Natural killer cell (primary cell): ENCODE data around the gene IFRD2. TPM values are rescaled to one million over a fixed set of nuclear protein-coding genes. Genes with fewer than 3 reads are reported as not detected.

Source experiments
- ATAC-seq, 3 donors: fragments of 150-1000 bp in 2 of 3; fragments of 200-7000 bp in 1 of 3; cut with Tn5 transposase; 1 replicate in 1 of 3; 2 replicates in 2 of 3; pipeline ENCODE4 v1.10.0; 2021; ENCODE audit warnings: mild to moderate bottlenecking in 2 of 3, moderate library complexity in 2 of 3
- DNase-seq, 2 donors: peaks; one replicate each; pipeline versions ENCODE4 v3.0.0 to v3.0.0-alpha.2; 2013 to 2021; ENCODE audit warnings: mixed read lengths in 1 of 2
- H3K27ac ChIP-seq: one replicate; pipeline ENCODE4 v1.5.1; 2013; ENCODE audit warnings: mild to moderate bottlenecking, low read length
- H3K27me3 ChIP-seq: one replicate; pipeline ENCODE4 v1.6.1; 2013; ENCODE audit warnings: low read length; ENCODE audit not compliant: control insufficient read depth, insufficient read depth
- H3K36me3 ChIP-seq: one replicate; pipeline ENCODE4 v1.6.1; 2013; ENCODE audit warnings: low read length; ENCODE audit not compliant: control insufficient read depth, insufficient read depth
- H3K4me1 ChIP-seq: one replicate; pipeline ENCODE4 v1.6.1; 2013; ENCODE audit warnings: low read length; ENCODE audit not compliant: control insufficient read depth, insufficient read depth
- H3K4me3 ChIP-seq: one replicate; pipeline ENCODE4 v1.5.1; 2013; ENCODE audit warnings: low read length
- H3K9me3 ChIP-seq: one replicate; pipeline ENCODE4 v1.6.1; 2013; ENCODE audit warnings: low read length; ENCODE audit not compliant: control insufficient read depth, insufficient read depth
- H3K27ac Mint-ChIP-seq, 2 donors: one replicate each; pipeline ENCODE4 v1.8.0; 2022; ENCODE audit warnings: mild to moderate bottlenecking in 2 of 2, mixed read lengths in 2 of 2, moderate library complexity in 1 of 2
- H3K27me3 Mint-ChIP-seq, 2 donors: one replicate each; pipeline ENCODE4 v1.8.0; 2022; ENCODE audit warnings: low read depth in 2 of 2, mixed read lengths in 2 of 2
- H3K36me3 Mint-ChIP-seq: one replicate; pipeline ENCODE4 v1.8.0; 2022; ENCODE audit warnings: mixed read lengths
- H3K4me1 Mint-ChIP-seq, 2 donors: one replicate each; pipeline ENCODE4 v1.8.0; 2022; ENCODE audit warnings: mixed read lengths in 2 of 2
- H3K4me3 Mint-ChIP-seq: one replicate; pipeline ENCODE4 v1.8.0; 2022; ENCODE audit warnings: mild to moderate bottlenecking, moderate library complexity, mixed read lengths
- H3K9me3 Mint-ChIP-seq, 2 donors: one replicate each; pipeline ENCODE4 v1.8.0; 2022; ENCODE audit warnings: mixed read lengths in 2 of 2
- WGBS: methylation state at CpG from one replicate; pipeline ENCODE4 v1.1.7; 2013; ENCODE audit warnings: missing lambda C conversion rate; ENCODE audit not compliant: insufficient coverage; 5-methylcytosine and 5-hydroxymethylcytosine counted together
- intact Hi-C: fragments of 100-400 bp; cut with micrococcal nuclease; formaldehyde crosslinking; loops from one replicate; pipeline ENCODE4 v1.14.2; 2022
- total RNA-seq, 4 donors: library from RNA; stranded (reverse); fragments of 120-200 nt in 1 of 4; gene quantifications; one replicate each; pipeline versions ENCODE4 v1.2.3 to v1.2.4, GENCODE V29; 2013 to 2022
- TF ChIP-seq, protein P1 (sequence below): fragments of 200-600 bp; IDR thresholded peaks from one replicate; pipeline ENCODE4 v1.8.0; 2022; ENCODE audit warnings: antibody characterized with exemption

IFRD2 gene
- total RNA-seq, 3 donors from 2014 or later (not counting 1 experiment from before 2014, with no cell fraction given) = 27.8 to 39.1 (median 32.1) TPM

DNA sequence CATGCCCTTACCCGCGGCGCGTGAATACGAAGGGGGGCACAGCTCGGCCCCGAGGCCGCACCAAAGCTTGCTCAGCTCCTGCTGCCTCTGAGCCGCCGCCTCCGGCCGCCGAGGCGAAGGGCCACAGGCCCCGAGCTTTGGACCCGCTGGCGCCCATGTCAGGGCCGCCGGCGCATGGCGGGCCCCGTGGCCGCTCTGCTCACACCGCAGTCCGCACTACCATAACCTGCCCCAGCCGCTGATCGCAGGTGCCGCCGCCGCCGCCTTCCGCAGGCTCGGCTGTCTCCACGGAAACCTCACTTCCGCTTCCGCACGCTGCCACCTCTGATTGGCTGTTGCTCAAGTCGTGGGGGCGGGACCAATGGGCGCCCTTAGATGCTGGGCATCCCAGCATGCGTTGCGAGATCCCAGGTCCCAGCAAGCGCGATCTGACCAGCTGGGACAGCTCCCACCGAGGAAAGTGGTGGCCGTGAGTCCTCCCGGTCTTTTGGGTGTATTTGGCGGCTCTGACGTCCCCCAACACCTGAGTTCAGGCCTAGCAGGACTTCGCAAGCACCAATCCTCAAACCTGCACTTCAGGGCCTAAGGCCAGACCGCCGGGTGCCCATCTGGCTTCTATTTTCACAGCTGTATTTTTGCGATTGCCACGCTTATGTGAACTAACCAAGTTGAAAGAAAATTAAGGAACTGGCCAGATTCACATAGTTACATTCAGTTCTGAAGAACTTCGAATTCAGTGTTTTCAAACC is 35.9 kb upstream of the IFRD2 start, which contains the start of gene TUSC2:
Gene TUSC2 (minus strand): TSS at position 281 of the 749 bp plus-strand sequence. CDS start 124 bp downstream, at position 157.
- Histone ChIP-seq H3K36me3 (peaks cover 40% of the 10 kb centered on the region), H3K27ac (peak within 1 kb of the TSS; percentile 71), H3K4me3 (peak within 1 kb of the TSS; percentile 69), H3K27me3 (no peaks in the 10 kb centered on the region), H3K9me3 (no peaks in the 10 kb centered on the region), H3K4me1 (peaks cover 39% of the 10 kb centered on the region)
- WGBS = 3% methylated on average over 55 of the region's 55 CpGs
- Mint-ChIP-seq H3K27ac (peak within 1 kb of the TSS; percentile 85 to 87), H3K27me3 (no peaks in the 10 kb centered on the region), H3K4me1 (peaks cover 10 to 45% of the 10 kb centered on the region in 2 donors), H3K9me3 (no peaks in the 10 kb centered on the region), H3K36me3 (no peaks in the 10 kb centered on the region), H3K4me3 (peak within 1 kb of the TSS; percentile 85)
- TF ChIP-seq, protein P1, sequence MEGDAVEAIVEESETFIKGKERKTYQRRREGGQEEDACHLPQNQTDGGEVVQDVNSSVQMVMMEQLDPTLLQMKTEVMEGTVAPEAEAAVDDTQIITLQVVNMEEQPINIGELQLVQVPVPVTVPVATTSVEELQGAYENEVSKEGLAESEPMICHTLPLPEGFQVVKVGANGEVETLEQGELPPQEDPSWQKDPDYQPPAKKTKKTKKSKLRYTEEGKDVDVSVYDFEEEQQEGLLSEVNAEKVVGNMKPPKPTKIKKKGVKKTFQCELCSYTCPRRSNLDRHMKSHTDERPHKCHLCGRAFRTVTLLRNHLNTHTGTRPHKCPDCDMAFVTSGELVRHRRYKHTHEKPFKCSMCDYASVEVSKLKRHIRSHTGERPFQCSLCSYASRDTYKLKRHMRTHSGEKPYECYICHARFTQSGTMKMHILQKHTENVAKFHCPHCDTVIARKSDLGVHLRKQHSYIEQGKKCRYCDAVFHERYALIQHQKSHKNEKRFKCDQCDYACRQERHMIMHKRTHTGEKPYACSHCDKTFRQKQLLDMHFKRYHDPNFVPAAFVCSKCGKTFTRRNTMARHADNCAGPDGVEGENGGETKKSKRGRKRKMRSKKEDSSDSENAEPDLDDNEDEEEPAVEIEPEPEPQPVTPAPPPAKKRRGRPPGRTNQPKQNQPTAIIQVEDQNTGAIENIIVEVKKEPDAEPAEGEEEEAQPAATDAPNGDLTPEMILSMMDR = no peak
- ATAC-seq (peak; percentile 96 to 97 (median 97)), DNase-seq (peak; percentile 94 to 98)
- intact Hi-C loops = no loop called here

DNA sequence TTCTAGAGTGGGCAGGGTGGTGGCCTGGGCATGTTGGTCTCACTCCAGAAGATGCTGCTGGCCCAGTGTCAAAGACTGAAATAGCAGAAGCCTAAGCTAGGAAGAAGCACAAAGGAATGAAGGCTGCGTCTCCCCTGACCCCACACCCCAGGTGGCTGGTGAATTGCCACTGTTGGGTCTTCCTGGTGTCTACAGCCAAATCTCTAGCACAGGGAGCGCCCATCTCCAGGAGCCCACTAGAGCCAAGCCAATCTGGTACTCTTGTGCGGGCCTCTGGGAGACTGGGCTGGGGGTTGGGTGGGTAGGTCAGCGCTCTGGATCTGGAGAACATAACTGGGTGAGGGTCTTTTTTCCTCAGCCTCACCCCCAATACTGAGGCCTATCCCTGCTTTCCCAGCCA is 34.9 kb upstream of the IFRD2 start:
- peak overlapping the region; percentile 85 to 87 for H3K27ac Mint-ChIP-seq
- H3K36me3 ChIP-seq = peaks cover 37% of the 10 kb centered on the region
- ATAC-seq (no peak), DNase-seq (no peak)
- H3K4me1 Mint-ChIP-seq = peaks cover 10 to 38% of the 10 kb centered on the region in 2 donors
- no peaks in the 10 kb centered on the region for H3K9me3 Mint-ChIP-seq
- H3K4me1 ChIP-seq = peaks cover 38% of the 10 kb centered on the region
- no peaks in the 10 kb centered on the region for H3K27me3 Mint-ChIP-seq
- TF ChIP-seq, protein P1 = no peak
- H3K4me3 Mint-ChIP-seq = peak overlapping the region; percentile 85
- no peak overlapping the region for H3K4me3 ChIP-seq
- intact Hi-C loops = no loop called here
- no peaks in the 10 kb centered on the region for H3K36me3 Mint-ChIP-seq
- 98% methylated on average over 3 of the region's 4 CpGs for WGBS
- H3K27ac ChIP-seq = no peak overlapping the region
- H3K27me3 ChIP-seq = no peaks in the 10 kb centered on the region
- no peaks in the 10 kb centered on the region for H3K9me3 ChIP-seq

DNA sequence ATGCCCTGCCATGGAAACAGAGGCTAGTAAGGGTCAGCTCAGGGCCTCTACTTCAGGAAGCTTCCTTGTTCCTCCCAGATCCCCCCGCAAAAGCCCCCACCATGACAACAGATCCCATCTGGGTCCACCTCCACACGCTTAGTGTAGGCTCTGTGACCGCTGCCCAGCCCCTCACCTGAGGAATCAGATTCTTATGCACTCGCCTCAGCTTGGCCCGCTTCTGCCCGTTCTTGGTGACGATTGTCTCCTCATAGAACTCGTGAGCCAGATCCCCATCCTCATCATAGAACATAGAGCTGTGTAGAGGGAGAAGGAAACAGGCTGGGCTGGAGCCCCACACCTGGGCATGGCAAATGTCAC is 33.9 kb upstream of the IFRD2 start:
- 86% methylated on average over 8 of the region's 8 CpGs for whole genome bisulfite sequencing
- DNase-seq (no peak), ATAC-seq (no peak)
- H3K36me3 Mint-ChIP-seq = no peaks in the 10 kb centered on the region
- peak overlapping the region; percentile 17 for H3K4me3 Mint-ChIP-seq
- Histone ChIP-seq H3K27ac (no peak overlapping the region), H3K36me3 (peaks cover 28% of the 10 kb centered on the region), H3K27me3 (no peaks in the 10 kb centered on the region), H3K4me3 (no peak overlapping the region), H3K4me1 (peaks cover 38% of the 10 kb centered on the region), H3K9me3 (no peaks in the 10 kb centered on the region)
- no peaks in the 10 kb centered on the region for H3K27me3 Mint-ChIP-seq
- H3K27ac Mint-ChIP-seq = no peak overlapping the region
- intact Hi-C loops = no loop called here
- TF ChIP-seq, protein P1 = no peak
- H3K9me3 Mint-ChIP-seq = no peaks in the 10 kb centered on the region
- H3K4me1 Mint-ChIP-seq = peaks cover 10 to 36% of the 10 kb centered on the region in 2 donors
